Parathyroid adenoma (tissue), 2 donors: ENCODE results near the gene TEX35.

Source experiments
- H2AFZ ChIP-seq: fragments of 300-600 bp; sonication (generic); one replicate; pipeline ENCODE4 v1.7.0; 2017; ENCODE audit warnings: antibody characterized with exemption, mild to moderate bottlenecking
- H3K27ac ChIP-seq: fragments of 300-600 bp; sonication (generic); one replicate; pipeline ENCODE4 v1.7.0; 2017
- H3K27me3 ChIP-seq: fragments of 300-600 bp; sonication (generic); one replicate; pipeline ENCODE4 v1.7.0; 2017; ENCODE audit warnings: low read length; ENCODE audit not compliant: control insufficient read depth, insufficient read depth
- H3K36me3 ChIP-seq: fragments of 300-600 bp; sonication (generic); one replicate; pipeline ENCODE4 v1.7.0; 2017; ENCODE audit warnings: low read length; ENCODE audit not compliant: control insufficient read depth, insufficient read depth
- H3K4me1 ChIP-seq: fragments of 300-600 bp; sonication (generic); one replicate; pipeline ENCODE4 v1.7.0; 2017; ENCODE audit warnings: control low read depth
- H3K4me2 ChIP-seq: fragments of 300-600 bp; sonication (generic); one replicate; pipeline ENCODE4 v1.7.0; 2017; ENCODE audit warnings: low read length
- H3K4me3 ChIP-seq: fragments of 300-600 bp; sonication (generic); one replicate; pipeline ENCODE4 v1.7.0; 2017; ENCODE audit warnings: low read depth, low read length
- H3K79me2 ChIP-seq: fragments of 300-600 bp; sonication (generic); one replicate; pipeline ENCODE4 v1.7.0; 2017; ENCODE audit warnings: control low read depth
- H3K9ac ChIP-seq: fragments of 300-600 bp; sonication (generic); one replicate; pipeline ENCODE4 v1.7.0; 2017; ENCODE audit warnings: mild to moderate bottlenecking
- H3K9me3 ChIP-seq: fragments of 300-600 bp; sonication (generic); one replicate; pipeline ENCODE4 v1.7.0; 2017; ENCODE audit warnings: low read length; ENCODE audit not compliant: control insufficient read depth
- TF ChIP-seq, protein P1 (sequence below): fragments of 300-600 bp; sonication (generic); IDR thresholded peaks from one replicate; pipeline ENCODE4 v1.7.0; 2017; ENCODE audit warnings: antibody characterized with exemption, mild to moderate bottlenecking
- donor health status: primary hyperparathyroidism.

TEX35 gene

GRCh38 chr1:178484698-178485225, 28.1 kb upstream of the TEX35 start:
- no peak overlapping the region for H3K4me2 ChIP-seq
- H3K9ac ChIP-seq, result no peak overlapping the region
- H3K27me3 ChIP-seq, result no peaks in the 10 kb centered on the region
- TF ChIP-seq, protein P1, sequence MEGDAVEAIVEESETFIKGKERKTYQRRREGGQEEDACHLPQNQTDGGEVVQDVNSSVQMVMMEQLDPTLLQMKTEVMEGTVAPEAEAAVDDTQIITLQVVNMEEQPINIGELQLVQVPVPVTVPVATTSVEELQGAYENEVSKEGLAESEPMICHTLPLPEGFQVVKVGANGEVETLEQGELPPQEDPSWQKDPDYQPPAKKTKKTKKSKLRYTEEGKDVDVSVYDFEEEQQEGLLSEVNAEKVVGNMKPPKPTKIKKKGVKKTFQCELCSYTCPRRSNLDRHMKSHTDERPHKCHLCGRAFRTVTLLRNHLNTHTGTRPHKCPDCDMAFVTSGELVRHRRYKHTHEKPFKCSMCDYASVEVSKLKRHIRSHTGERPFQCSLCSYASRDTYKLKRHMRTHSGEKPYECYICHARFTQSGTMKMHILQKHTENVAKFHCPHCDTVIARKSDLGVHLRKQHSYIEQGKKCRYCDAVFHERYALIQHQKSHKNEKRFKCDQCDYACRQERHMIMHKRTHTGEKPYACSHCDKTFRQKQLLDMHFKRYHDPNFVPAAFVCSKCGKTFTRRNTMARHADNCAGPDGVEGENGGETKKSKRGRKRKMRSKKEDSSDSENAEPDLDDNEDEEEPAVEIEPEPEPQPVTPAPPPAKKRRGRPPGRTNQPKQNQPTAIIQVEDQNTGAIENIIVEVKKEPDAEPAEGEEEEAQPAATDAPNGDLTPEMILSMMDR, result no peak
- H3K4me1 ChIP-seq, result no peaks in the 10 kb centered on the region
- no peaks in the 10 kb centered on the region for H3K9me3 ChIP-seq
- H3K27ac ChIP-seq, result no peak overlapping the region
- no peaks in the 10 kb centered on the region for H3K36me3 ChIP-seq
- no peak overlapping the region for H2AFZ ChIP-seq
- no peaks in the 10 kb centered on the region for H3K79me2 ChIP-seq
- H3K4me3 ChIP-seq, result no peak overlapping the region

DNA sequence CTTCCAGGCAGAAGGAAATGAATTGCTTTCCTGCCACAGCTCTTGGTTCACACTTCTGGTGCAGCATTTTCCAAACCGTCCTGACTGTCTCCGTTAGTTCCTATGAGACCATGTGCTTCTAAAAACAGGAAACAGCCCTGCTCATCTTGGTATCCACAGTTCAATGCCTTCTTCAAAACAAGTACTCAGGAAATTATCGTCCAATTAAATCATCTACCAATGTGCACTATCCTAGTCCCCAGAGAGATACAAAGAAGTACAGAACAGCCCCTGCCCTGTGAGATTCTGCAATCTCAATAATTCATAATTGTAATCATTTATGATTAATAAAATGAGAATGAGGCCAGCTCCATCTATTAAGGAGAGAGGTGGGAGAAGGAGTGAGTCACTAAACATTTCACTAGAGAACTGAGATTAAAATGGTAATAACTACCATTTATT, 27.3 kb upstream of the TEX35 start:
- TF ChIP-seq, protein P1, result no peak

DNA sequence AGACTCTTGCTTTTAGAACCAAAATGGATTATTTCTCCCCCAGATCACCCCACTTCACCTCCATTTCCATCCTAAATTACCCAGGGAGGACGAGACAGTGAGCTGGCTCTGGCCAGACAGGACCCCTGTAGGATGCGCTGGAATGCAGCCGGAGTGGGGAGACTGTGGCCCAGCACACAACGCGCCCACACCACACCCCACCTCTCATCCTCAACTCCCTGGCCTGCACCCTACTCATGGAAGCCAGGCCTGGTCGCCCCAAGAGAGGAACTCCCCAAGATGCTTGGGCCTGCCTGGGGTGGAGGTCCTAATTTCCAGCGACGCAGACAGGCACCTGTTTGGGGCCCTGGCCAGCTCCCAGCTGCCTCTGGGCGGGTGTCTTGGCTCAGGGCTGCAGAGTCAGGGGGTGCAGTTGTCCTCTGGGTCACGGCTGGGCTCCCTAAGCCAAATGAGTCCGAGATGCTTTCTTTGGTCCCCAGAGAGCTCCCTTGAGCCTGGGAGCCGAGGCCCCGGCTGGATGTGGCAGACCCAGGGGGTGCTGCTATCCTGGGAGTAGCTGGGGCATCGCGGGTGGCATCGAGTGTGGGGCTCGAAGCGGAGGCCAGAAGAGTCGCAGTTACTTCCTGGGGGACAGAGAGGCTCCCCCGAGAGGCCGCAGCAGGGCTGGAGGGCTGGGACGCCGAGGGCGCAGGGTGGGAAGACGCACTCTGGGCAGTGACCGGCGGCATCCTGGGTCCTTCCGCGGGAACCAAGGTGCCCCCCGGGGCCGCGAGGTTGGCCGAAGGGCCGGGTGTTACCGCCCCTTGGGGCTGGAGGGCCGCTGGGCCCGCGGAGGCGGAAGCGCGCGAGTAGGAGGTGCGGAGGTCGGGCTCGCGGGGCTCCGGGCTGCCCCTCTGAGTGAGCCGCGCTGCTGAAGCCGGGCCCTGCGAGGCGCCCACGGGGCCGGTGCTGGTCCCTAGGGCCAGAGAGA, 26.5 kb upstream of the TEX35 start:
- Histone ChIP-seq H2AFZ (no peak overlapping the region), H3K4me1 (no peaks in the 10 kb centered on the region), H3K4me3 (no peak overlapping the region), H3K79me2 (no peaks in the 10 kb centered on the region), H3K27ac (no peak overlapping the region), H3K4me2 (no peak overlapping the region), H3K36me3 (no peaks in the 10 kb centered on the region), H3K9me3 (no peaks in the 10 kb centered on the region), H3K9ac (no peak overlapping the region), H3K27me3 (no peaks in the 10 kb centered on the region)
- TF ChIP-seq, protein P1, result no peak

More for the DNA sequence above, 27.3 kb upstream of the TEX35 start:
- H3K4me3 ChIP-seq, result no peak overlapping the region
- no peaks in the 10 kb centered on the region for H3K4me1 ChIP-seq
- H3K9ac ChIP-seq, result no peak overlapping the region
- no peaks in the 10 kb centered on the region for H3K27me3 ChIP-seq
- H3K9me3 ChIP-seq, result no peaks in the 10 kb centered on the region
- no peaks in the 10 kb centered on the region for H3K79me2 ChIP-seq
- H2AFZ ChIP-seq, result no peak overlapping the region
- H3K36me3 ChIP-seq, result no peaks in the 10 kb centered on the region
- no peak overlapping the region for H3K27ac ChIP-seq
- no peak overlapping the region for H3K4me2 ChIP-seq

DNA sequence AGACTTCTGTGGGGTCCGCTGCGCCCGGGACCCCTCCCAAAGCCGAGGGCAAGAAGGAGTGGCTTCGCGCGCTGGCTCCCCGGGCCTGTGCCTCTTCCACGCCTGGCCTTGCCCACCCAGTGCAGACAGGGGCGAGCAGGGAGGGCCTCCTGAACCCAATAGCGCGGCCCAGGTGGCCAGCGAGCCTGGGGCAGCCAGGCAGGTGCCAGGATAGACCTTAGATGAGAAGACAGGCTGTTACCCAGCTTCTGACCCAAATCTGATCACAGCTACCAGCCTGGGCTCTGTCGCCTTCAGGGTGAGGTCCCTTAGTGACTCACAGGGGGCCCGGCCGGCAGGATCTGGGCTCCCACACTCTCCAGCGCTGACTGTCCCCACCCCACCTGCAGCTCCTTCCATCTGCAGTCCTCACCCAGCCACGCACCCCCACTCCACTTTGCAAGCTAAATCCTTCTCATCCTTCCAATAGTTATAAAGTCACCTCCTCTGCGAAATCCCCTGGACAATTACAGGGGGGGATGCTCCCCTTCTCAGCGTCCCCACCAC, 25.8 kb upstream of the TEX35 start:
- Histone ChIP-seq H3K79me2 (no peaks in the 10 kb centered on the region), H3K27me3 (no peaks in the 10 kb centered on the region), H3K27ac (no peak overlapping the region), H3K4me3 (no peak overlapping the region), H3K9ac (no peak overlapping the region), H3K4me1 (no peaks in the 10 kb centered on the region), H3K9me3 (no peaks in the 10 kb centered on the region), H3K36me3 (no peaks in the 10 kb centered on the region), H2AFZ (no peak overlapping the region), H3K4me2 (no peak overlapping the region)
- TF ChIP-seq, protein P1, result no peak
